Gastroesophageal sphincter (tissue), 3 donors: Measurements from ENCODE around the gene AFG3L2.

Source experiments
- POLR2A ChIP-seq, 2 donors: fragments of 450-650 bp; IDR thresholded peaks; one replicate each; pipeline ENCODE4 v1.6.1; 2017; ENCODE audit warnings: antibody characterized with exemption in 2 of 2, mild to moderate bottlenecking in 2 of 2, moderate library complexity in 1 of 2
- TF ChIP-seq, protein P1 (sequence below), 4 experiments: fragments of 200-600 bp in 2 of 4; fragments of 450-650 bp in 2 of 4; sonication (generic) in 1 of 4; IDR thresholded peaks; one replicate each; pipeline ENCODE4 v1.5.1; 2017 to 2019; ENCODE audit warnings: antibody characterized with exemption in 4 of 4, mild to moderate bottlenecking in 2 of 4, moderate library complexity in 2 of 4

- TF ChIP-seq, protein P1, sequence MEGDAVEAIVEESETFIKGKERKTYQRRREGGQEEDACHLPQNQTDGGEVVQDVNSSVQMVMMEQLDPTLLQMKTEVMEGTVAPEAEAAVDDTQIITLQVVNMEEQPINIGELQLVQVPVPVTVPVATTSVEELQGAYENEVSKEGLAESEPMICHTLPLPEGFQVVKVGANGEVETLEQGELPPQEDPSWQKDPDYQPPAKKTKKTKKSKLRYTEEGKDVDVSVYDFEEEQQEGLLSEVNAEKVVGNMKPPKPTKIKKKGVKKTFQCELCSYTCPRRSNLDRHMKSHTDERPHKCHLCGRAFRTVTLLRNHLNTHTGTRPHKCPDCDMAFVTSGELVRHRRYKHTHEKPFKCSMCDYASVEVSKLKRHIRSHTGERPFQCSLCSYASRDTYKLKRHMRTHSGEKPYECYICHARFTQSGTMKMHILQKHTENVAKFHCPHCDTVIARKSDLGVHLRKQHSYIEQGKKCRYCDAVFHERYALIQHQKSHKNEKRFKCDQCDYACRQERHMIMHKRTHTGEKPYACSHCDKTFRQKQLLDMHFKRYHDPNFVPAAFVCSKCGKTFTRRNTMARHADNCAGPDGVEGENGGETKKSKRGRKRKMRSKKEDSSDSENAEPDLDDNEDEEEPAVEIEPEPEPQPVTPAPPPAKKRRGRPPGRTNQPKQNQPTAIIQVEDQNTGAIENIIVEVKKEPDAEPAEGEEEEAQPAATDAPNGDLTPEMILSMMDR (IDR thresholded peaks at IDR 0.05), result no peak
- TF ChIP-seq POLR2A (IDR thresholded peaks at IDR 0.05), result no peak
Measured at GRCh38 chr18:12369211-12369610, 7.8 kb downstream of the AFG3L2 start.
